Epithelial cell of esophagus (primary cell): ENCODE measurements around the gene TM9SF1.

Experiments used
- DNase-seq: peaks from one replicate; pipeline ENCODE4 v3.0.0; 2010; ENCODE audit warnings: low read depth
- H3K4me3 ChIP-seq: 2 replicates; pipeline ENCODE4 v1.5.1; 2011; ENCODE audit warnings: mild to moderate bottlenecking, low read length, control low read depth
- CTCF ChIP-seq: IDR thresholded peaks from 2 replicates; pipeline ENCODE4 v1.5.1; 2011; ENCODE audit warnings: low read depth, mild to moderate bottlenecking, low read length, control low read depth, inconsistent platforms; ENCODE audit not compliant: insufficient read depth; ENCODE audit errors: missing control alignments

The TM9SF1 gene

GRCh38 chr14:24147761-24148428, 47.3 kb downstream of the TM9SF1 start:
- no peak for DNase-seq
- H3K4me3 ChIP-seq: peak overlapping the region; percentile 87

GRCh38 chr14:24146978-24147760, 48.1 kb downstream of the TM9SF1 start, which contains the start of gene RNF31:
Gene RNF31 (plus strand): TSS chr14:24147498. CDS start chr14:24147699, 201 bp downstream.
- TF ChIP-seq CTCF: no peak

More at GRCh38 chr14:24147761-24148428, 47.3 kb downstream of the TM9SF1 start:
- TF ChIP-seq CTCF: no peak

GRCh38 chr14:24146453-24146977, 48.7 kb downstream of the TM9SF1 start, which contains the start of gene PSME2:
Gene PSME2 (minus strand): TSS chr14:24146610. CDS start chr14:24146581, 29 bp downstream.
- peak within 1 kb of the TSS; percentile 87 for H3K4me3 ChIP-seq
- TF ChIP-seq CTCF: no peak
- peak; percentile 97 for DNase-seq

More at GRCh38 chr14:24146978-24147760, 48.1 kb downstream of the TM9SF1 start, which contains the start of gene RNF31:
- DNase-seq: peak; percentile 100
- peak within 1 kb of the TSS; percentile 87 for H3K4me3 ChIP-seq

- H3K4me3 ChIP-seq: peak overlapping the region; percentile 87
- no peak for DNase-seq
- TF ChIP-seq CTCF: no peak
These were observed 49.4 kb downstream of the TM9SF1 start for GRCh38 chr14:24145690-24146452.

- no peak overlapping the region for H3K4me3 ChIP-seq
- DNase-seq: no peak
- no peak for TF ChIP-seq CTCF
These were observed 50.0 kb downstream of the TM9SF1 start for GRCh38 chr14:24145219-24145618.

GRCh38 chr14:24144451-24144850, 50.8 kb downstream of the TM9SF1 start:
- no peak for DNase-seq
- no peak overlapping the region for H3K4me3 ChIP-seq

More at GRCh38 chr14:24144451-24144850, 50.8 kb downstream of the TM9SF1 start:
- no peak for TF ChIP-seq CTCF
